Panc1 (cell line): ENCODE data around the gene OPN4.

ENCODE experiments used
- CTCF ChIP-seq: fragments of 450-650 bp; IDR thresholded peaks from 2 replicates; pipeline ENCODE4 v1.5.1; 2017; ENCODE audit warnings: mild to moderate bottlenecking
- POLR2AphosphoS5 ChIP-seq: IDR thresholded peaks from 2 replicates; pipeline ENCODE4 v1.6.1; 2012; ENCODE audit warnings: mild to moderate bottlenecking, low read depth, low read length, moderate library complexity
- SIN3A ChIP-seq: IDR thresholded peaks from 2 replicates; pipeline ENCODE4 v1.6.1; 2012; ENCODE audit warnings: low read depth, mild to moderate bottlenecking, low read length, moderate library complexity, borderline replicate concordance; ENCODE audit not compliant: insufficient read depth
- TCF7L2 ChIP-seq: IDR thresholded peaks from 2 replicates; pipeline ENCODE4 v1.6.1; 2011; ENCODE audit warnings: mild to moderate bottlenecking, low read depth, low read length, inconsistent platforms

- no peak for TF ChIP-seq CTCF
- TF ChIP-seq TCF7L2: no peak
- no peak for TF ChIP-seq POLR2AphosphoS5
- no peak for TF ChIP-seq SIN3A
Measured at GRCh38 chr10:86684331-86685097, 30.2 kb downstream of the OPN4 start.
